MM.1S (cell line): ENCODE data around the gene DOK3.

Experiments used
- DNase-seq: peaks from one replicate; pipeline ENCODE4 v3.0.0-alpha.2; 2015
- H2AFZ ChIP-seq: fragments of 300-600 bp; sonication (generic); 2 replicates; pipeline ENCODE4 v1.6.0; 2016; ENCODE audit warnings: antibody characterized with exemption, low read length
- H3F3A ChIP-seq: fragments of 300-600 bp; sonication (generic); 2 replicates; pipeline ENCODE4 v1.6.1; 2016; ENCODE audit warnings: mild to moderate bottlenecking, antibody characterized with exemption, low read length, moderate library complexity, mixed read lengths; ENCODE audit not compliant: insufficient read depth
- H3K27ac ChIP-seq: fragments of 300-600 bp; sonication (generic); 2 replicates; pipeline ENCODE4 v1.5.1; 2016; ENCODE audit warnings: mild to moderate bottlenecking, low read length
- H3K27me3 ChIP-seq: fragments of 300-600 bp; sonication (generic); replicated peaks from 2 replicates; pipeline ENCODE4 v1.6.0; 2016; ENCODE audit warnings: low read length; ENCODE audit not compliant: insufficient read depth
- H3K36me3 ChIP-seq: fragments of 300-600 bp; sonication (generic); replicated peaks from 2 replicates; pipeline ENCODE4 v1.6.1; 2016; ENCODE audit warnings: mild to moderate bottlenecking, low read length, mixed read lengths; ENCODE audit not compliant: insufficient read depth
- H3K4me1 ChIP-seq: fragments of 300-600 bp; sonication (generic); 2 replicates; pipeline ENCODE4 v1.6.1; 2016; ENCODE audit warnings: low read length, mixed read lengths
- H3K4me2 ChIP-seq: fragments of 300-600 bp; sonication (generic); 2 replicates; pipeline ENCODE4 v1.6.0; 2016; ENCODE audit warnings: low read depth, low read length
- H3K4me3 ChIP-seq: fragments of 300-600 bp; sonication (generic); 2 replicates; pipeline ENCODE4 v1.5.1; 2016; ENCODE audit warnings: low read length, mixed read lengths
- H3K79me2 ChIP-seq: fragments of 300-600 bp; sonication (generic); 2 replicates; pipeline ENCODE4 v1.6.1; 2016; ENCODE audit warnings: mixed run types, low read length, mixed read lengths
- H3K9ac ChIP-seq: fragments of 300-600 bp; sonication (generic); 2 replicates; pipeline ENCODE4 v1.6.1; 2016; ENCODE audit warnings: low read length, mixed read lengths
- H3K9me2 ChIP-seq: fragments of 300-600 bp; sonication (generic); replicated peaks from 2 replicates; pipeline ENCODE4 v1.6.1; 2016; ENCODE audit warnings: mild to moderate bottlenecking, low read length, mixed read lengths; ENCODE audit not compliant: insufficient read depth
- H3K9me3 ChIP-seq: fragments of 300-600 bp; sonication (generic); replicated peaks from 2 replicates; pipeline ENCODE4 v1.6.1; 2016; ENCODE audit warnings: mild to moderate bottlenecking, low read length, mixed read lengths; ENCODE audit not compliant: insufficient read depth
- H4K20me1 ChIP-seq: fragments of 300-600 bp; sonication (generic); 2 replicates; pipeline ENCODE4 v1.6.1; 2016; ENCODE audit warnings: mild to moderate bottlenecking, low read length, moderate library complexity, mixed read lengths; ENCODE audit not compliant: insufficient read depth
- EZH2 ChIP-seq: fragments of 300-600 bp; sonication (generic); optimal IDR thresholded peaks from 2 replicates; pipeline ENCODE3; 2017; ENCODE audit warnings: low read depth, mild to moderate bottlenecking, antibody characterized with exemption, low read length, mixed read lengths
- EZH2phosphoT487 ChIP-seq: fragments of 300-600 bp; sonication (generic); IDR thresholded peaks from 2 replicates; pipeline ENCODE4 v1.6.1; 2018; ENCODE audit warnings: antibody characterized with exemption, low read length
- TF ChIP-seq, protein P1 (sequence below): fragments of 300-600 bp; sonication (generic); IDR thresholded peaks from 2 replicates; pipeline ENCODE4 v1.5.1; 2016; ENCODE audit warnings: antibody characterized with exemption, low read length, mixed read lengths

The DOK3 gene

GRCh38 chr5:177513500-177513899, 3.9 kb upstream of the DOK3 start:
- Histone ChIP-seq H3K4me3 (no peak overlapping the region), H3K36me3 (no peaks in the 10 kb centered on the region; the same call in 1 of the 2 replicates), H3K9me3 (no peaks in the 10 kb centered on the region), H3K9me2 (no peaks in the 10 kb centered on the region), H2AFZ (no peak overlapping the region), H3K79me2 (peaks cover 26% of the 10 kb centered on the region), H3K4me2 (no peak overlapping the region), H3K27me3 (no peaks in the 10 kb centered on the region), H3K4me1 (peaks cover 22% of the 10 kb centered on the region), H3K9ac (no peak overlapping the region), H3F3A (no peaks in the 10 kb centered on the region), H4K20me1 (no peaks in the 10 kb centered on the region), H3K27ac (no peak overlapping the region)
- TF ChIP-seq, protein P1, sequence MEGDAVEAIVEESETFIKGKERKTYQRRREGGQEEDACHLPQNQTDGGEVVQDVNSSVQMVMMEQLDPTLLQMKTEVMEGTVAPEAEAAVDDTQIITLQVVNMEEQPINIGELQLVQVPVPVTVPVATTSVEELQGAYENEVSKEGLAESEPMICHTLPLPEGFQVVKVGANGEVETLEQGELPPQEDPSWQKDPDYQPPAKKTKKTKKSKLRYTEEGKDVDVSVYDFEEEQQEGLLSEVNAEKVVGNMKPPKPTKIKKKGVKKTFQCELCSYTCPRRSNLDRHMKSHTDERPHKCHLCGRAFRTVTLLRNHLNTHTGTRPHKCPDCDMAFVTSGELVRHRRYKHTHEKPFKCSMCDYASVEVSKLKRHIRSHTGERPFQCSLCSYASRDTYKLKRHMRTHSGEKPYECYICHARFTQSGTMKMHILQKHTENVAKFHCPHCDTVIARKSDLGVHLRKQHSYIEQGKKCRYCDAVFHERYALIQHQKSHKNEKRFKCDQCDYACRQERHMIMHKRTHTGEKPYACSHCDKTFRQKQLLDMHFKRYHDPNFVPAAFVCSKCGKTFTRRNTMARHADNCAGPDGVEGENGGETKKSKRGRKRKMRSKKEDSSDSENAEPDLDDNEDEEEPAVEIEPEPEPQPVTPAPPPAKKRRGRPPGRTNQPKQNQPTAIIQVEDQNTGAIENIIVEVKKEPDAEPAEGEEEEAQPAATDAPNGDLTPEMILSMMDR = no peak
- TF ChIP-seq EZH2 = no peak
- no peak for TF ChIP-seq EZH2phosphoT487
- no peak for DNase-seq

- Histone ChIP-seq H2AFZ (no peak overlapping the region), H3K27me3 (no peaks in the 10 kb centered on the region), H3K9me3 (no peaks in the 10 kb centered on the region), H3K9me2 (no peaks in the 10 kb centered on the region), H3K27ac (no peak overlapping the region), H3K36me3 (no peaks in the 10 kb centered on the region; the same call in 1 of the 2 replicates), H3K4me3 (no peak overlapping the region), H3K4me1 (peaks cover 24% of the 10 kb centered on the region), H3F3A (no peaks in the 10 kb centered on the region), H3K79me2 (peaks cover 26% of the 10 kb centered on the region), H4K20me1 (no peaks in the 10 kb centered on the region), H3K4me2 (no peak overlapping the region), H3K9ac (no peak overlapping the region)
- DNase-seq = no peak
- TF ChIP-seq, protein P1 = no peak
- no peak for TF ChIP-seq EZH2
- no peak for TF ChIP-seq EZH2phosphoT487
These were observed 3.2 kb upstream of the DOK3 start for GRCh38 chr5:177512736-177513380.

GRCh38 chr5:177511796-177512675, 2.4 kb upstream of the DOK3 start:
- no peaks in the 10 kb centered on the region for H3K9me2 ChIP-seq
- TF ChIP-seq, protein P1 = no peak
- TF ChIP-seq EZH2 (no peak), EZH2phosphoT487 (no peak)
- H3K36me3 ChIP-seq = no peaks in the 10 kb centered on the region; the same call in 1 of the 2 replicates
- no peaks in the 10 kb centered on the region for H4K20me1 ChIP-seq
- no peaks in the 10 kb centered on the region for H3F3A ChIP-seq
- H3K4me1 ChIP-seq = peaks cover 24% of the 10 kb centered on the region
- H3K27ac ChIP-seq = no peak overlapping the region
- no peaks in the 10 kb centered on the region for H3K27me3 ChIP-seq
- no peak overlapping the region for H2AFZ ChIP-seq
- no peak for DNase-seq
- H3K9me3 ChIP-seq = no peaks in the 10 kb centered on the region
- no peak overlapping the region for H3K4me3 ChIP-seq
- H3K4me2 ChIP-seq = no peak overlapping the region
- H3K79me2 ChIP-seq = peaks cover 26% of the 10 kb centered on the region
- no peak overlapping the region for H3K9ac ChIP-seq
